Activated CD4-positive, alpha-beta T cell treated with anti-CD3 and anti-CD28 coated beads, Interleukin-2, amount 50 U/mL, for 24 hours (primary cell): ENCODE data around the gene CPT1B.

Experiments
- DNase-seq, 2 donors: peaks; one replicate each; pipeline ENCODE4 v3.0.0-alpha.2; 2020; ENCODE audit warnings: low read depth in 1 of 2, low spot score in 1 of 2

The CPT1B gene

DNA sequence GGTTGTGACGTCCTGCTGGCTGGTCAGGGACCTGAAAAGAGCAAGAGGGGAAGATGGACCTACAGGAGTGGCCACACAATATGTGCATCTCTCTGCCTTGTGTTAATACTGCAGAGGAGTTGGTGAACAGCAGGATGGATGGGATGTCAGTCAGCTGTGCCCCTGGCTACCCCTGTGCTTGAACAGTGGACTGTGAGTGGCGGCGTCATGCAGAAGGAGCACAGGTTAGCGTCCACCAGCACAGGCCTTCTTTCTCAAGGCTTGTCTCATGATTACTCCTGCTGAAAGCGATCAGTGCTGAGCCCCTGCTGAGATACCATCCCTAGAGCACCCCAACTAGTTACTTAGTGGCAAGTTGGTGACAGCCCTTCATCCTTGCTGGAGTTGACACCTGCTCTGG is 8.2 kb upstream of the CPT1B start:
- DNase-seq: no peak

DNA sequence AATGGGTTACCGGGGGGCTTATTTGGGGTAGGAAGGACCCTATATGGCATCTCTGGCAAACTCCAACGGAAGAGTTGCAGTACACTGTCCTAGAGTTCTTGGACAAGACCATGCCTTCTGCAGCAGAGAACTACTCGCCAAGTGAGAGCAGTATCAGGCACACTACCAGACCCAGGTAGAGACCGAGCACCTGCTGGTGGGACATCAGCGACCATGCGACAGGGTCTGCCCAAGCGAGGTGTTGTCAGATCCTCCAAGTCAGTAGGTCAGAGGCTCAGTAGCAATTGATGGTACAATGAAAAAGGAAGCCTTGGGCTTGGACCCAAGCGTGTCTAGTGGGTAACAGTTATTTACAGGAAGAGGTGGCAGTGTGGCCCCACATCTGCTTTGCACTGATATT is 7.6 kb upstream of the CPT1B start:
- no peak for DNase-seq

DNA sequence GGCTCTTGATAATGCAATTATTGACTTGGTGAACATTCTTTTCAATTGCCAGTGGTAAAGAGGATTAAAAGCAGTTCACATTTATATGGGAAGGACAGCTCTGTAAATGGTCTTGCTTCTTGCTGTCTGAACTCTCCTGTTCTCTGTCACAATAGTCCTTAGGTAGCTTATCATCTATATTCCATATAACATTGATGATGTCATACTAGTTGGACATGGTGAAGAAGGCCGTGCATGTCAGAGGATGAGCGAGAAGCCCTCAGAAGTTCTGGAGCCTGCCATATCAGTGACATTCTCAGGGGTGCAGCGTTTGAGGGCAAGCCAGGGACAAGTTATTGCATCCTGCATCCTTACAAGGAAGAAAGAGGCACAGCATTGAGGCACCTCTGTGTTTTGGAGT is 7.0 kb upstream of the CPT1B start:
- DNase-seq: no peak

DNA sequence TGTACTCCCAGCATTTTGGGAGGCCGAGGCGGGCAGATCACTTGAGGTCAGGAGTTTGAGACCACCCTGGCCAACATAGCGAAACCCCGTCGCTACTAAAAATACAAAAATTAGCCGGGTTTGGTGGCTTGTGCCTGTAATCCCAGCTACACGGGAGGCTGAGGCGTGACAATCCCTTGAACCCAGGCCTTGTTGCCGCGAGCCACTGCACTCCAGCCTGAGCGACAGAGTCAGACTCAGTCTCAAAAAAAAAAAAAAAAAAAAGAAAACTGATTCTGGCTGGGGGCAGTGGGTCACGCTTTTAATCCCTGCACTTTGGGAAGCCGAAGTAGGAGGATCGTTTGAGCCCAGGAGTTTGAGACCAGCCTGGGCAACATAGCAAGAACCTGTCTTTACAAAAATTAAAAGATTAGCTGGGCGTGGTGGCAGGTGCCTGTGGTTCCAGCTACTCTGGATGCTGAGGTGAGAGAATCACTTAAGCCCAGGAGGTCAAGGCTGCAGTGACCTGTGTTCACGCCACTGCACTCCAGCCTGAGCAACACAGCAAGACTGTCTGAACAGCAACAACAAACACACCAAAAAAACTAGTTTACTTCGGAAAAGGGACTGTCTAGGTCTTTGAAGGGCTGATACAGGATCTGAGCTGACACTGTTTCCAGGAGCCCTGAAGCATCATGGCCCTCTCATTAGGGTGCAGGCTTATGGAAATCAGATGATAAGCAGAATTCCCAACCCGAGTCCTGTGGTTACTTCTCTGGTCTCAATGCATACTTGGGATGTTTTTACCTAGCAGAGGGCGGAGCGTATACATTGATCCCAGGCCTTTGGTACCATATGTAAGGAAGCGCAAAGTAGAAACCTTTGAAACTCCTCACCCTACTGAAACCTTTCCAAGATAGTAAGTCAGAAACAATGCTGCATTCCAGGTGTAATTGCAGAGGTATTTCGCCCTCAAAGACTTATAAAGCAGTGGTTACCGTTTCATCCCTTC is 6.2 kb upstream of the CPT1B start:
- DNase-seq: no peak

DNA sequence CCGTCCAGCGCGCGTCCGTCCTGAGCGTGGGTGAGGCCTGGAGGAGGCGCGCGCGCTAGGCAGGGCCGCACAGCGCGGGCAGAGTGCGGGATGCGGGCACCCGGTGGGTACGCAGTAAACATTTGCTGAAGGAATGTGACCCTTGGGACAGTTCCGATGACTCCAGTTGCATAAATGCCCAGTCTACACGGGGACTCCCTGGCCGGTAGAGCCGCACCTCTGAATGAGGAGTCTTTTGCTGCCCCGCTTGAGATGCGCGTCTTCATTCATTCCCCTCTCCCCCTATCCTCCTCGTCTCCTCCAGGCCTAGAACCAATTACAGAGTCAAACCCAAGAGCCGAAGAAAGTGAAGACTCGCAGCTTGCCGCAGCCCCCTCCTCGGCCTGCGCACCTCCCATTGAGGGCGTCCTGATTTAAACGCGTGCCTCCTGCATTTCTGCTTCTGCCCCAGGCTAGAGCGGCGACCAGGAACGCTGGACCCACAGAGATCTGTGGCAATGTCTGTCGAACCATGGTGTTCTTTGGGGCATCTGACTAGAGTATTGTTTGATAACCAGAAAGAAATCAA is 5.2 kb upstream of the CPT1B start:
- DNase-seq: no peak

DNA sequence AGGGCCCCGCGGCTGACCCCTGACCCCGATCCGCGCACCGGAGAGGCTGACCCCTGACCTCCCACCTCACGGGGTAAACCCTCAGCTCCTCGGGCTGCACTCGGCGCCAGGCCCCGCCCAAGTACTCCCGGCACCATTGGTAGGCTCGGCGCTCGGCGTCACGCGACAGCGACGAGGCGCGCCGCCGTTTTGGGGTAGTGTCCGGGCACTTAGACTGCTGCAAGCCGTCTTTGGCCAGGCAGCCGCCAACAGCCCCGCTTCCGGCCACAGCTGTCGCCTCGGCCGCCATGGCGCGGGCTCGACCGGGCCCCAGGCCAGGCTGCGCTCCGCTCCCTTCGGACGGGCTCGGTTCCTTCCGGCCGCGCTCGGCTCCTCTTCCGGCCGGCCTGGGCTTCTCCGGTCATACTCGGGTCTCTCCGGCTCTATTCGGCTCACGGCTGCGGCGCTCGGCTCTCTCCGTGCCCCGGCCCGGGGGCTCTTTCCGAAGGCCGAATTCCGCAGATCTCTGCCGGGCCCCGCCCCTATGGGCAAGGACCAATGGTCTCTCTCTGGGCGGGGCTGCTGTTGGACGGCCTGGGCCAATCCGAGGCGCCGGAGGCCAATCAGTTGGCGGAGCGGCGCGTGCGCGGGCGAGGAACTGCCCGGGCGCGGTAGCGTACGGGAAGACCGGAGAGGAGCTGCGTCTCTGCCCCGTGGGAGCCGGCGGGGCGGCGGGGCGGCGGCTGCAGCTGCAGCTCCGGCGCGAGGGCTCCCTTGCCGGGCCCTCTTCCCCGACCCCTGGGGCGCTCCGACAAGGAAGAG is 4.5 kb upstream of the CPT1B start, which contains the start of gene CHKB:
CHKB (minus strand) TSS at position 357 of the 801 bp plus-strand sequence; CDS start at position 289, 68 bp downstream.
- peak; percentile 94 to 97 for DNase-seq

DNA sequence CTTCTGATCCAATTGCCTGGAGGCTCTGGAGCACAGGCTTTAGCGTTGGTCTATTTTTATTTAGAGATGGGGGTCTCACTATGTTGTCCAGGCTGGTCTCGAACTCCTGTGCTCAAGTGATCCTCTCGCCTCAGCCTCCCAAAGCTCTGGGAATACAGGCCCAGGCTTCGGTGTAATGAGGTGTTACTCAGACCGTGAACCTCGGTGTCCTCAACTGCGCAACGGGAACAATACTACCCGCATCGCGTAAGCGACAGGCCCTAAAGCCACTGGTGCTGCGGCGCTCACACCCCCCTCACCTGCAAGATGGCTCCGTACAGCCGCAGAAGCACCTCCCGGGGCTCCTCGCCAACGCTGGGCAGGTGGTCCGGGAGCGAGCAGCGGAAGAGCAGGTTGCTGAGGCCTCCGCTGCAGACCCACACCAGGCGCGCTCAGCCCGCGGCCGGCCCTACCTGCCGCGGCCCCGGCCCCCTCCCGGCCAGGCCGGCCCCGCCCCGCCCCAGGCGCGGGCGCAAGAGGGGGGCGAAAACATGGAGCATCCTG is 3.8 kb upstream of the CPT1B start:
- DNase-seq: peak in 1 of 2 donors; percentile 20

DNA sequence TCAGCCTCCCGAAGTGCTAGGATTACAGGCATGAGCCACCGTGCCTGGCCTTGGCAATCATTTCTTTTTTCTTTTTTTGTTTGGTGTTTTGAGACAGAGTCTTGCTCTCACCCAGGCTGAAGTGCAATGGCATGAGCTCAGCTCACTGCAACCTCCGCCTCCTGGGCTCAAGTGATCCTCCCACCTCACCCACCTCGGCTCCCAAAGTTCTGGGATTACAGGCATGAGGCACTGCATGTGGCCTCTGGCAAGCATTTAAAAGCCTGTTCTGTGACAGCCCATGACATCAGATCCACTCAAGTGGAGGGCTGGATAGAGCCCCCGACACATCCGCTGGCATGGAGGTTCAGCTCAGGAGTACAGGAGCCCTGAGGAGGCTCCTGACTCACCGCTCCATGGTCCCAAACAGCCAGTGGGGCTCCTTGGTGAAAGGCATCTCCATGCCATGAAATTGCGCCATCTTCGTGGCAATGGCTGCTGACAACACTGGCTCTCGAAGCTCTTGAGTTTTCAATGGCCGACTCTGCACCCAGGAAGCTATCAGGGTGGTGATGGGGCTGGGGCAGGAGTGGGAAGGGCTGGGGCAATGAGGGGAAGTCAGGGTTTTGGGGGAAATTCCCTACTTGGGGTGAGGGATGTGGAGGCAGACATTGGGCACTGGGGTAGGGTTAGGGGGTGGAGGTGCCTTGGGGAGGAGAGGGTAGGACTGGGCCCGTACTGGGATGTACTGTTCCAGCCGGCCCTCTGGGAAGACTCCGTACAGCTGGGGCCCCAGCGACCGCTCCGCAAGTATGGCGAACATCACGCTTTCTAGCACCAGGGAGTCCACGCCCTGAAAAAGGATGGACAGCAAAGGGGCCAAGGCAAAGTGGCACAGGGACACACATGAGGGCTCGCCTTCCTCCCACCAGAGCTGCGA is 3.1 kb upstream of the CPT1B start:
- no peak for DNase-seq

DNA sequence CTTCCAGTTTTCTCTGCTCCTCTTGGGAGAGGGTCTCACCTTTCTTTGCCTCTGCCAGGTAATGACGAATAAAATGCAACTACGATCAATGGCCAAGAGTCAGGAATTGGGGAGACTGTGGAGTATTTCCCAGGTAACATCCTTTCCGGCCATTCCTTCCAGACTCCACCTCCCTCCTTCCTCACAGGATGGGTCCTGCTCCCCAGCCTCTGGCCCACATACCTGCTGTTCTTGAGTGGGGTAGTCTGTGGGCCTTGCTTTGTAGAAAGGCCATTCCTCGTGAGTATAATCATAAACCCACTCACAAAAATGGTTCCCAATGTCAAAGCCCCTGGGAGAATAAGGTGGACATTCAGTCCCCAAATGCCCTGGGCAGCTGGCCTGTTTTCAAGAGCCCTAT is 1.5 kb upstream of the CPT1B start:
- no peak for DNase-seq

DNA sequence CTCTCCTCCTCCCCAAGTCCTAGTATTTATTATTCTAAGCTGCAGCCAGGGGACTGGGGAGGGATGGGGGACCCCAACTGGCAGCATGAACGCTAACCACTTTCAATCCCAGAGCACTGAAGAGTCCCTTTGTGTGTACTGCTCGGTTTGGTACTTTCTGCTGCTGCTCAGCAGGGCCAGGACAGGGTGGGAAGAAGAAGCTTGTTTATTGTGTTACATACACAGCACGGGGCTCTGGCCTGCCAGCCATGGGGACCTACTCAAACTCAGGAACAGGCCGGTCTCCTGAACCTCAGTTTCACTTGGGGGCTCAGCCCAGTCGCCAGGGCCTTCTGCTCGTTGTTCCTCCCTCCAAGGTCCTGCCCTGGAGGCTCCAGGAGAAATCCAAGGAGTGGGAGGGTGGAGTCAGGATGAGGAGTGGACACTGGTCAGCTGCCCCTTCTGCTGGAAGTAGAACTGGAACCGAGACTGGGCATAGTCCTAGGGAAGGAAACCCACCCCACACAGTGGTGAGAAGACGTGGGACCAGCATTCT is 616 bp upstream of the CPT1B start:
- DNase-seq: no peak

DNA sequence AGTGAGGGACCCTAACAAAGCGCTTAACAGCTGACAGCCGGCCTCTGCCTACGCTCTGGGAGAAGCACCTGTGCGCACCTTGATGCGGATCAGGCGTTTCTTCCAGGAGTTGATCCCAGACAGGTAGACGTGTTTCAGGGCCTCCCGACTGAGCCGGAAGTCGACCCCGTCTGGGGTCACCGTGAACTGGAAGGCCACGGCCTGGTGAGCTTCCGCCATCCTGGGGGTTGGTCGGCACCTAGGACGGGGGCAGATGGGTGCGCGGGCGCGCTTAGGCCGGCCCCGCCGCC is 585 bp downstream of the CPT1B start:
- no peak for DNase-seq

DNA sequence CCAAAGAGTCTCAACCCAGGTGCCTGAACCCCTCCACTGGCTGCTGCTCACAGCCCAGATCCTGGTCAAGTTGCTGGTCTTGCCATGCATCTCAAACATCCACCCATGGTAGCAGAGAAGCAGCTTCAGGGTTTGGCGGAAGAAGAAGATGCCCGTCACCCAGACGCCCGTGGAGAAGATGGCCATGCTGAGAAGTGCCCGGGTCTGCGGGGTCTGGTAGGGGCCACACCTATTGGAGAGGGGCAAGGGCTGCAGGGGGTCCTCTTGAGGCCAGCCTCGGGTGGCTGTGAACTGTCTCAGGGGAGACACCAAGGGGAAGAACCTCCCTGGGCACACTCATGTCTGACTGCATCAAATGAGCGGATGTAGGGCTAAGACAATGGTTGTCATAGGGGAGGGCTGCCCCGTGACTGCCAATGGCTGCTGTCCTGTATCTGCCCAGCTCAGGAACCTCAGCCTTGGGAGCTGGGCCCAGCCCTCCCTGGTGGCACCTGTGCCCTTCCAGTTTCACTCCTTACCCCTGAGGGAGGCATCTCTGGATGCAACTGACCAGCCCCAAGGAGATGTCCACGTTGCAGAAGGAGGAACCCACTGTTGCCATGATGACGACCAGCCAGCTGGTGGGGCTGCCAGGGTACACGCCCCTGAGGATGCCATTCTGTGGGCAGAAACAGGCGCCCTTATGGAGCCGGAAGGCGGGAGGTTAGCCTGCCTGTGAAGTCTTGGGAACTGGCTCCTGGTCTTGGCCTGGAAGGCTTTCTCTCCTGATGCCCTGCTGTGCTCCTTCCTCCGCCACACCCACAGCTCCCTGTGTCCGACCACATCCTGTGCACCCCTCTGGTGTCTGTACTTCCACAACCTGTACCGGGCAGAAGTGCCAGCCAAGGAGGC is 1.2 kb downstream of the CPT1B start:
- no peak for DNase-seq

DNA sequence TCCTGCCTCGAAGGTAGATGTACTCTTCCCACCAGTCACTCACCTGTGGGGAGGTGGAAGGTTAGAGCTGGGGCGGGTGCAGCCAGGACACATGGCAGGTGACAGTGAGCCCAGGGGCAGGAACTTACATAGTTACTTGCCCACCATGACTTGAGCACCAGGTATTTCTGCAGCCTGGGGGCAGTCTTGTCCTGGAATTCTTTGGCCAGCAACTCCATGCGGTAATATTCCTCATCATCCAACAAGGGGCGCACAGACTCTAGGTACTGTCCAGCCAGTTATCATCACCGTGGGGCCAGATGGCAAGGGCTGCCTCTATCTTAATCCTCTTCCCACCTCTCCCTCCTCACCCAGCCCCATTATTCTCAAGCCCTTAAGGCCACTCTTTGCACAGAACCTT is 2.2 kb downstream of the CPT1B start:
- no peak for DNase-seq

DNA sequence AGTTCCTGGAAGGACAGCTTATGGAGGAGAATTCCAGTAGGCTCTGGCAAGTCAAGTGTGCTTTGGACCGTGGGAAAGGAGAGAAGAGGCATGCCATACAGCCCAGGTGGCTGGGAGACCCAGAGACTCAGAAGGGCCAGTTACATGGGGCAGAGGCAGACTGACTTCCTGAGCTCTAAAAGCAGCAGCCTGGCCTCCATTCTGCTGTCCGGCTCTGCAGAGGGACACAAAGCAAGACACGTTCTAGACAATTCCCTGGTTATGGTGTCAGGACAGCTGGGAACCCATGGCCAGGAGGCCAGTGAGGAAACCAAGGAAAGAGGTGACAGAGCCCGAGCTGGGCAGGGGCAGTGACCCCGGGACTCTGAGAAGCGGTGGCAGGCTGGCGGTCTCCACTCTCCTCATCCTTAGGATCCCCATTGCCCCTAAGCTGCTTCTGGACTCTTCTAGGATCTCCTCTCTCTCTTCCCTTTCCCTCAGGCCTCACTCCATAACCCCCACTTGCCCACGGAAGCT is 2.7 kb downstream of the CPT1B start:
- no peak for DNase-seq

DNA sequence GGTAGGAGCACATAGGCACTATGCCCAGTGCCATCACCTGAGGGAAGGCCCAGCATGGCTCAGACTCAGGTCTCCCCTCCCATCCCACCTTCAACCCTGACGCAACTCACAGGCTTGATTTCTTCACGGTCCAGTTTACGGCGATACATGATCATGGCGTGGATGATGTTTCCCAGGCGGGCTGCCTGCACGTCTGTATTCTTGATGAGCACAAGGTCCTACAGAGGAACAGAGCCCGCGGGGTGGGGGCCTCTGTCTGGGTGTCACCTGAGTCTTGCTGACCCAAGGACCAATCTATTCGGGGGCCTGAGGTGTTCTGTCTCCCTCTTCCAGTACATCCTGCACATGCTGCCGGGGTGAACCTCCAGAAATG is 3.9 kb downstream of the CPT1B start:
- no peak for DNase-seq

DNA sequence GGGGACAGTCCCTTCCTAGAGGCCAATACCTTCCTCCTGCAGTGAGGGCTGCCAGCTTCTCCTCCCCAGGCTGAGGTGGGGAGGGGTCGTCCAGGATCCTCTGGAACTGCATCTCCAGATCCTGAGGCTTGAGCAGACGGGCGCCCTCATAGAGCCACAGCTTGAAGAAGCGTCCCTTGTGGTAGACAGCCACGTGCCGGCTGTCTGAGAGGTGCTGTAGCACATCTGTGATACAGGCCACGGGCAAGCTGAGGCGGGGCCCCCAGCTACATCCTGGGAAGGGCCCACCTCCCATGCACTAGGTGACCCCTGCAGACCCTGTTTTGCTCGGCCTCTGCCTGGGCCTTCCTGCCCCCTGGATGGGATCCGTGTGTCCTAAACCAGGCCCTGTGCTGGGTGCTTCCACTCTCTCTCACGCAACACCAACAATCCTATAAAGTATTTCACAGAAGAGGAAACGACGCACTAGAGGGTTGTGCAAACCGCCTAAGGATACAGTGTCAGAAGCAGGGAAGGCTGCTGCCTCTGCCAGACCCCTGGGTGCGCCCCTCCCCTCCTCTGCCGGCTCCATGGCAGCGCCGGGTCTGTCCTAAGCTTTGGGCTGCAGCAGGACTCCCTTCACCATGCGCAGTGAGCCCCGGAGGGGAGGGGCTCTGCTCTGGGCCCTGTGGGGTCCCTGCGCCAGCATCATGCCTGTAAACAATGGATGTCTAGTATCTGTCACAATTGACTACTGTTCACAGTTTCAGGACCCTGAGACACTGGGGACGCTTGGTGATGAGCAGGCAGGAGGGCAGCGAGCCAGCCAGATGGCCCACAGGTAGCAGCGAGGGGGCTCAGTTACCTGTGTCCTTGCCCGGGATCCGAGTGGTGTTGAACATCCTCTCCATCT is 4.5 kb downstream of the CPT1B start:
- DNase-seq: no peak

DNA sequence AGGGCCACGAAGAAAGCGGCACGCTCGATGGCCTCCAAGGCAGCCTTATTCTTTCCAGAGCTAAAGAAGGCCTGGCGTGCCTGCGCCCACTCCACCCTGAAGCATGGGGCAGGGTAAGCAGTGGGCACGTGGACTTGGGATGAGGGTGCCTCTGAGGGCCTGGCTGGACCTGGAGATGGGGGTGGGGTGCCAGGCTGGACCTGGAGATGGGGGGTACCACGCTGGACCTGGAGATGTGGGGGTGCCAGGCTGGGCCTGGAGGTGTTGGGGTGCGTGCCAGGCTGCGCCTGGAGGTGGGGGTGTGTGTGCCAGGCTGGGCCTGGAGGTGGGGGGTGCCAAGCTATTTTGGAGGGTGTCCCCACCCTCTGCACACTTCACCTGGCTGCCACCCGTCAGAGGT is 5.3 kb downstream of the CPT1B start:
- DNase-seq: no peak
